Prostate gland (tissue), 2 donors: ENCODE data around the gene SLC39A7. TPM values are rescaled to one million over a fixed set of nuclear protein-coding genes. Genes with fewer than 3 reads are reported as not detected.

Experiments used
- DNase-seq: peaks from one replicate; pipeline ENCODE4 v3.0.0-alpha.2; 2019; ENCODE audit warnings: low spot score
- H3K27ac ChIP-seq, 2 donors: fragments of 200-600 bp; sonication (generic); 2 replicates each; pipeline ENCODE4 v1.5.1; 2017 to 2019
- H3K27me3 ChIP-seq: fragments of 200-600 bp; sonication (generic); replicated peaks from 2 replicates; pipeline ENCODE4 v1.5.1; 2019; ENCODE audit not compliant: insufficient read depth
- H3K36me3 ChIP-seq, 2 donors: fragments of 200-600 bp; sonication (generic); 1 replicate in 1 of 2; 2 replicates in 1 of 2; pipeline versions ENCODE4 v1.5.1 to v1.8.1; 2017 to 2019
- H3K4me1 ChIP-seq: fragments of 200-600 bp; sonication (generic); replicated peaks from 2 replicates; pipeline ENCODE4 v1.5.1; 2019
- H3K4me3 ChIP-seq, 2 donors: fragments of 200-600 bp; sonication (generic); 2 replicates each; pipeline ENCODE4 v1.5.1; 2017 to 2019
- H3K9me3 ChIP-seq: fragments of 200-600 bp; sonication (generic); 2 replicates; pipeline ENCODE4 v1.5.1; 2017
- POLR2A ChIP-seq: fragments of 450-650 bp; IDR thresholded peaks from one replicate; pipeline ENCODE4 v1.6.1; 2016; ENCODE audit warnings: antibody characterized with exemption, mild to moderate bottlenecking
- POLR2AphosphoS5 ChIP-seq: sonication (generic); formaldehyde crosslinking; IDR thresholded peaks from one replicate; pipeline ENCODE4 v1.6.1; 2017; ENCODE audit warnings: antibody characterized with exemption
- WGBS: methylation state at CpG from one replicate; pipeline ENCODE4 v1.1.5; 2018; 5-methylcytosine and 5-hydroxymethylcytosine counted together
- intact Hi-C: fragments of 100-400 bp; cut with DNase I; formaldehyde crosslinking; loops from one replicate; pipeline ENCODE4 v1.14.2; 2022
- total RNA-seq, 2 donors: library from RNA; depleted of rRNA; stranded (reverse); fragments of >200 nt; gene quantifications; one replicate each; pipeline ENCODE4 v1.1.0, GENCODE V29; 2016
- TF ChIP-seq, protein P1 (sequence below), 4 experiments: fragments of 200-600 bp in 2 of 4; fragments of 450-650 bp in 2 of 4; sonication (generic) in 2 of 4; IDR thresholded peaks; 1 replicate in 3 of 4; 2 replicates in 1 of 4; pipeline ENCODE4 v1.5.1; 2016 to 2019; ENCODE audit warnings: antibody characterized with exemption in 4 of 4, mild to moderate bottlenecking in 2 of 4, moderate library complexity in 2 of 4

SLC39A7 gene
- total RNA-seq, 2 donors from 2014 or later, result 109 to 182 TPM

DNA sequence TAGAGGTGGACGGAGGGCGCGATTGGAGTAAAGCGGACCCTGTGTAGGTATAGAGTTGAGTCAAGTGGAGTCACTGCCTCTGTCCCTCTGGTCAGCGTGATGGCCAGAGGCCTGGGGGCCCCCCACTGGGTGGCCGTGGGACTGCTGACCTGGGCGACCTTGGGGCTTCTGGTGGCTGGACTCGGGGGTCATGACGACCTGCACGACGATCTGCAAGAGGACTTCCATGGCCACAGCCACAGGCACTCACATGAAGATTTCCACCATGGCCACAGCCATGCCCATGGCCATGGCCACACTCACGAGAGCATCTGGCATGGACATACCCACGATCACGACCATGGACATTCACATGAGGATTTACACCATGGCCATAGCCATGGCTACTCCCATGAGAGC is 479 bp downstream of the SLC39A7 start:
- intact Hi-C loops, result loop anchor here (2.0 kb wide), 1 partner anchor 48 kb away; no protein-coding TSS in a partner anchor
- DNase-seq, result no peak
- H3K4me1 ChIP-seq, result peaks cover 6% of the 10 kb centered on the region

DNA sequence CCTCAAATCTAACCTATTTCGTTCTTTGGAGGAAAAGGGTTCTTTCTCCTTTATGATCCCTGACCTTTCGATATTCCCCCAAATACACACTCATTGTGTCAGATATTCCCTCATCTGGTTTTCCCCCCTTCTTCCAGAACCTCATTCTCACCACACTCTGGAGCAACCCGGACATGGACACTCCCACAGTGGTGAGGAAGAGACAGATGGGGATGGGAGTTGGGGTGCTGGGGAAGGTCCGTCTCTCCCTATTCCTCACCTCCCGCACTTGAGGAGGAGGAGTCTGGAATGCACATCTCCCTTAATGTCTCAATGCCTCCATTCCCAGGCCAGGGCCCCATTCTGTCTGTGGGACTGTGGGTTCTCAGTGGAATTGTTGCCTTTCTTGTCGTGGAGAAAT is 1.3 kb downstream of the SLC39A7 start:
- H3K27me3 ChIP-seq, result no peaks in the 10 kb centered on the region
- DNase-seq, result no peak
- peak overlapping the region; percentile 96 for H3K27ac ChIP-seq
- intact Hi-C loops, result loop anchor here (2.0 kb wide), 1 partner anchor 47 kb away; no protein-coding TSS in a partner anchor
- peaks cover 6% of the 10 kb centered on the region for H3K4me1 ChIP-seq
- H3K4me3 ChIP-seq, result peak overlapping the region; percentile 84
- 81% methylated on average over 6 of the region's 6 CpGs for WGBS
- no peaks in the 10 kb centered on the region for H3K9me3 ChIP-seq
- H3K36me3 ChIP-seq, result peaks cover 0 to 6% of the 10 kb centered on the region in 2 donors
- TF ChIP-seq, protein P1, sequence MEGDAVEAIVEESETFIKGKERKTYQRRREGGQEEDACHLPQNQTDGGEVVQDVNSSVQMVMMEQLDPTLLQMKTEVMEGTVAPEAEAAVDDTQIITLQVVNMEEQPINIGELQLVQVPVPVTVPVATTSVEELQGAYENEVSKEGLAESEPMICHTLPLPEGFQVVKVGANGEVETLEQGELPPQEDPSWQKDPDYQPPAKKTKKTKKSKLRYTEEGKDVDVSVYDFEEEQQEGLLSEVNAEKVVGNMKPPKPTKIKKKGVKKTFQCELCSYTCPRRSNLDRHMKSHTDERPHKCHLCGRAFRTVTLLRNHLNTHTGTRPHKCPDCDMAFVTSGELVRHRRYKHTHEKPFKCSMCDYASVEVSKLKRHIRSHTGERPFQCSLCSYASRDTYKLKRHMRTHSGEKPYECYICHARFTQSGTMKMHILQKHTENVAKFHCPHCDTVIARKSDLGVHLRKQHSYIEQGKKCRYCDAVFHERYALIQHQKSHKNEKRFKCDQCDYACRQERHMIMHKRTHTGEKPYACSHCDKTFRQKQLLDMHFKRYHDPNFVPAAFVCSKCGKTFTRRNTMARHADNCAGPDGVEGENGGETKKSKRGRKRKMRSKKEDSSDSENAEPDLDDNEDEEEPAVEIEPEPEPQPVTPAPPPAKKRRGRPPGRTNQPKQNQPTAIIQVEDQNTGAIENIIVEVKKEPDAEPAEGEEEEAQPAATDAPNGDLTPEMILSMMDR (IDR thresholded peaks at IDR 0.05), result no peak
- no peak for TF ChIP-seq POLR2AphosphoS5

More for the DNA sequence above, 479 bp downstream of the SLC39A7 start:
- WGBS, result 3% methylated on average over 12 of the region's 14 CpGs
- Histone ChIP-seq H3K27me3 (no peaks in the 10 kb centered on the region), H3K9me3 (no peaks in the 10 kb centered on the region), H3K27ac (peak overlapping the region; percentile 96), H3K4me3 (peak overlapping the region; percentile 84), H3K36me3 (peaks cover 0 to 6% of the 10 kb centered on the region in 2 donors)
- TF ChIP-seq POLR2AphosphoS5, result no peak
- TF ChIP-seq POLR2A, result no peak
- TF ChIP-seq, protein P1 (IDR thresholded peaks at IDR 0.05), result no peak

DNA sequence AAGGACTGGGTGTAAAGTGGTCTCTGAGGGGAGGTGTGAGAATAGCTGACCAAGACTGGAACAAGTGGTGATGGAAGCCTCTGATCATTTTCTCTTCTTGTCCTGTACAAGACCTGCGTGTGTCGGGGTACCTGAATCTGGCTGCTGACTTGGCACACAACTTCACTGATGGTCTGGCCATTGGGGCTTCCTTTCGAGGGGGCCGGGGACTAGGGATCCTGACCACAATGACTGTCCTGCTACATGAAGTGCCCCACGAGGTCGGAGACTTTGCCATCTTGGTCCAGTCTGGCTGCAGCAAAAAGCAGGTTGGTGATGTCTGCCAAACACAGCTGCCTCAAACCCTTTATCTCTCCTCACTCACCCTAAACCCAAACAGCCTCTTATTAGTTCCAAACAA is 2.1 kb downstream of the SLC39A7 start:
- intact Hi-C loops, result no loop called here
- peaks cover 6% of the 10 kb centered on the region for H3K4me1 ChIP-seq
- no peak for DNase-seq

DNA sequence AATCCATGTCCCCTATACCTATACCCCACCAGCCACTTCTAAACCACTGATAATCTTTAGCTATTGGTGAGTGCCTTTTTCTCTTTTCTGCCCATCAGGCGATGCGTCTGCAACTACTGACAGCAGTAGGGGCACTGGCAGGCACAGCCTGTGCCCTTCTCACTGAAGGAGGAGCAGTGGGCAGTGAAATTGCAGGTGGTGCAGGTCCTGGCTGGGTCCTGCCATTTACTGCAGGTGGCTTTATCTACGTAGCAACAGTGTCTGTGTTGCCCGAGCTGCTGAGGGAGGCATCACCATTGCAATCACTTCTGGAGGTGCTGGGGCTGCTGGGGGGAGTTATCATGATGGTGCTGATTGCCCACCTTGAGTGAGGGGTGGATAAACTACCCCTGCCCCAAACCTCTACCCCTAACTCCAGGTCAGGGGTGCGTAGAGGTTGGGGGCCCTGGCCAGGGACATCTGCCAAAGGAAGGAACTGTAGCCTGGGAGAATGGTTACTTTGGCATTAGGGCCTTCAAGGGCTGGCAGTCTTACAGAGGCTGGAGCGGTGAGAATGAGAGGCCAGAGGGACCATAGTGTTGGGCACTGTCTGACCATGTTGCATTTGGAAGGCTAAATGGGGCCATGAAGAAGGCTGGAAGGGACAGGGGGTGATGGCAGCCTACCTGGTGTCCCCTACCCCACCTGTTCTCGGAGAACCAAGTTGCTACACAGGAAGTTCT is 2.9 kb downstream of the SLC39A7 start:
- intact Hi-C loops, result no loop called here
- no peaks in the 10 kb centered on the region for H3K27me3 ChIP-seq
- no peak overlapping the region for H3K27ac ChIP-seq
- TF ChIP-seq POLR2AphosphoS5 (no peak), POLR2A (no peak)
- TF ChIP-seq, protein P1 (IDR thresholded peaks at IDR 0.05), result no peak
- H3K9me3 ChIP-seq, result no peaks in the 10 kb centered on the region
- DNase-seq, result no peak
- no peak overlapping the region for H3K4me3 ChIP-seq
- peaks cover 6% of the 10 kb centered on the region for H3K4me1 ChIP-seq
- WGBS, result 89% methylated on average over 7 of the region's 7 CpGs
- peaks cover 0 to 6% of the 10 kb centered on the region in 2 donors for H3K36me3 ChIP-seq

More for the DNA sequence above, 2.1 kb downstream of the SLC39A7 start:
- TF ChIP-seq, protein P1 (IDR thresholded peaks at IDR 0.05), result no peak
- TF ChIP-seq POLR2AphosphoS5 (no peak), POLR2A (no peak)
- H3K27ac ChIP-seq, result no peak overlapping the region
- peaks cover 0 to 6% of the 10 kb centered on the region in 2 donors for H3K36me3 ChIP-seq
- no peaks in the 10 kb centered on the region for H3K9me3 ChIP-seq
- H3K4me3 ChIP-seq, result no peak overlapping the region
- no peaks in the 10 kb centered on the region for H3K27me3 ChIP-seq
- 86% methylated on average over 6 of the region's 6 CpGs for WGBS

DNA sequence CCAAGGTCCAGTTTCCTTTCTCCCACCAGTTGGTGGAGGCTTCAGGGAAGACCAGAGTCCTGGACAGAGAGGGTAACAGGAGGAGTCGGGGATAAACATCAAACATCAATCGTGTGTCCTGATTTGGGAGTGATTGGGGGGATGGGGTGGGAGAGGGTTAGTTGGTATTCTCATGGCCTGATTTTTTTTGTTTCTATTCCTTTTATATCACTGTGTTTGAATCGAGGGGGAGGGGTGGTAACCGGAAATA is 3.4 kb downstream of the SLC39A7 start:
- peak overlapping the region in 1 of 2 donors; percentile 63 for H3K4me3 ChIP-seq
- DNase-seq, result no peak
- peak overlapping the region in 1 of 2 donors; percentile 58 for H3K27ac ChIP-seq
- WGBS, result 4% methylated on average over 4 of the region's 4 CpGs
- TF ChIP-seq POLR2A, result no peak
- H3K9me3 ChIP-seq, result no peaks in the 10 kb centered on the region
- peaks cover 0 to 6% of the 10 kb centered on the region in 2 donors for H3K36me3 ChIP-seq
- intact Hi-C loops, result no loop called here
- H3K4me1 ChIP-seq, result peaks cover 6% of the 10 kb centered on the region
- H3K27me3 ChIP-seq, result no peaks in the 10 kb centered on the region
